PFSK-1 (cell line): ENCODE data around the gene GSKIP.

ENCODE experiments used
- FOXP2 ChIP-seq: optimal IDR thresholded peaks from 2 replicates; pipeline ENCODE3; 2011; ENCODE audit warnings: borderline replicate concordance, control low read depth, inconsistent platforms; ENCODE audit not compliant: insufficient read depth; ENCODE audit errors: extremely low read length, extremely low read depth
- POLR2AphosphoS5 ChIP-seq: IDR thresholded peaks from 2 replicates; pipeline ENCODE4 v1.6.1; 2012; ENCODE audit warnings: low read depth, mild to moderate bottlenecking, control low read depth, low read length, moderate library complexity
- REST ChIP-seq, 2 experiments: IDR thresholded peaks; 2 replicates each; pipeline versions ENCODE4 v1.6.1 to v1.8.0; 2011 to 2012; ENCODE audit warnings: low read depth in 2 of 2, low read length in 2 of 2, control low read depth in 1 of 2, inconsistent platforms in 1 of 2, mild to moderate bottlenecking in 1 of 2, moderate library complexity in 1 of 2; ENCODE audit not compliant: insufficient read depth in 1 of 2
- SIN3A ChIP-seq: IDR thresholded peaks from 2 replicates; pipeline ENCODE4 v1.6.1; 2012; ENCODE audit warnings: mild to moderate bottlenecking, low read length, moderate library complexity, borderline replicate concordance; ENCODE audit not compliant: insufficient read depth
- TAF1 ChIP-seq: IDR thresholded peaks from 2 replicates; pipeline ENCODE4 v1.6.1; 2012; ENCODE audit warnings: low read length, control low read depth, borderline replicate concordance; ENCODE audit not compliant: insufficient read depth

The GSKIP gene

GRCh38 chr14:96380735-96381134 lies 17.4 kb downstream of the GSKIP start:
- no peak for TF ChIP-seq POLR2AphosphoS5
- no peak for TF ChIP-seq FOXP2
- no peak for TF ChIP-seq SIN3A
- TF ChIP-seq TAF1, result no peak
- TF ChIP-seq REST (IDR thresholded peaks at IDR 0.05; ENCODE audit: insufficient read depth in 1 of 2, low read depth in 2 of 2, low read length in 2 of 2), result no peak

DNA sequence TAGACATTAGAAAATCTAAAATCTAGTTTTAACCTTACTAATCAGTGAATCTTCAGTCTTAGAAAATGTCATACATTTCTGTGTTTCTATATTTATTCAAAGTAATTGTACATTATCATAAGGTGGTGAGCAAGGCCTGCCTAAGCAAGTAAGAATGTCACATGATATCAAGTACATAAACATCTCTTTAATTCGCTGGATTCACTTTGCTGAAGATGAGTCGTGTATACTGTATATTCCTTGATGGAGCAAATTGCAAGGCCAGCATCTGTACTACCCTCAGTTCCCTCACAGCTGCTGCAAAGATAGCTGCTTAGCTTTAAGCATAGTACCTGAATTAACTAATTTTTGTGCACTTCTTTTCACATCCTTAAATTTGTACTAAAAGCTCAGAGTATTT lies 20.1 kb downstream of the GSKIP start:
- TF ChIP-seq SIN3A (no peak), FOXP2 (no peak)

DNA sequence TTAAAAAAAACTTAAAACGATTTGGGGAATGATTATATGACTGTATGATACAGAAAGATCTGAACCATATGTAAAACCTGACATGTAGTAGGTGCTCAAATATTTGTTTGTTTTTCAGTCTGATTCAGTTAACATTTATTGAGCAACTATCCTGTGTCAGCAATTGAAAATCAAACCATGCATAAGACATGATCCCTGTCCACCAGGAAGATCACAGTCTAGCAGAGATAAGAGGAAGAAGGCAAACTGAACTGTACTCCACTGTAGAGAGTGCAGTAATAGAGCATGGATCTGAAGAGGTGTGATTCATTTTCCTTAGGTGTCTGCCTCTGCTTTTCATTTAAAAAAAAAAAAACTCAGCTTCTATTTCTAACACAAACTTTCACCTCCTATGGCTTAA lies 20.7 kb downstream of the GSKIP start:
- no peak for TF ChIP-seq SIN3A
- TF ChIP-seq FOXP2, result no peak
- TF ChIP-seq TAF1, result no peak
- no peak for TF ChIP-seq REST (IDR thresholded peaks at IDR 0.05; ENCODE audit: insufficient read depth in 1 of 2, low read depth in 2 of 2, low read length in 2 of 2)
- no peak for TF ChIP-seq POLR2AphosphoS5

- TF ChIP-seq POLR2AphosphoS5 (no peak), TAF1 (no peak), SIN3A (no peak), REST (IDR thresholded peaks at IDR 0.05; ENCODE audit: insufficient read depth in 1 of 2, low read depth in 2 of 2, low read length in 2 of 2) (no peak), FOXP2 (no peak)
Observed at GRCh38 chr14:96384740-96385139, 21.4 kb downstream of the GSKIP start.

DNA sequence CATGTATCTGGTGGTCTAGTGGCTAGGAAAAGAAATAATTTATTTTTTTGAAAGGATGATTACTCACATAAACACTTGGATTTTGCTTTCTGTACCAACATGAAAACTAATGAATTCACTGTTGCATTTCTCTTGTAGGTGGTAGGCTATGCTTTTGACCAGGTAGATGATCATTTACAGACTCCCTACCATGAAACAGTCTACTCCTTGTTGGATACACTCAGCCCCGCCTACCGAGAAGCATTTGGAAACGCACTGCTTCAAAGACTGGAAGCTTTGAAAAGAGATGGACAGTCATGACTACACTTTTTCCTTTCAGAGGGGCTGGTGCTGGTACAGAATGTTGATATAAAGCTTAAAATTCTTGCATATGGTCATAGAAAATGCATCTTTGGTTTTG lies 22.1 kb downstream of the GSKIP start:
- no peak for TF ChIP-seq TAF1

DNA sequence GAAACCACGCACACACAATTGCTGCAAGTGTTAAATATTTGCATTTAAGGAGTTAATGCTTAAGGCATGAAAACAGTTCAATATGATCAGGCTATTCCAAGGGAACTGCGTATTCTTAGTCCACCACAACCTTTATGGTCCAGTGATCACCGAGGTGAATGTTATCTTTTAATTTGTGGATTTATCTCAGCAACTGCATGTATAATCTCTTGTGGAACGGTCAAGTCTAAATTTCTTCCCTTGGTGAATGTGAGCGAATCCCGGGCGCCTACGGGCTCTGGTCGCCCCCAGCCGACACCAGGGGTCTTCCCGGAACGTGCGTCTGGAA lies 27.6 kb downstream of the GSKIP start:
- no peak for TF ChIP-seq FOXP2
- no peak for TF ChIP-seq SIN3A
- TF ChIP-seq REST (IDR thresholded peaks at IDR 0.05; ENCODE audit: insufficient read depth in 1 of 2, low read depth in 2 of 2, low read length in 2 of 2), result no peak
- TF ChIP-seq POLR2AphosphoS5, result no peak
- no peak for TF ChIP-seq TAF1
